DOHH2 (cell line): Measurements from ENCODE around the gene CDKAL1.

ENCODE experiments used
- H3F3A ChIP-seq: fragments of 200-600 bp; sonication (generic), shearing (Covaris generic); 2 replicates; pipeline ENCODE4 v1.6.0; 2016; ENCODE audit warnings: antibody characterized with exemption, mild to moderate bottlenecking; ENCODE audit not compliant: control insufficient read depth, insufficient read depth
- H3K27ac ChIP-seq: fragments of 200-600 bp; sonication (generic); 2 replicates; pipeline ENCODE4 v1.5.1; 2014; ENCODE audit warnings: low read depth, mild to moderate bottlenecking, low read length, moderate library complexity
- H3K27me3 ChIP-seq: fragments of 200-600 bp; sonication (generic); 2 replicates; pipeline ENCODE4 v1.6.1; 2014; ENCODE audit warnings: mild to moderate bottlenecking, low read length, mixed read lengths; ENCODE audit not compliant: control insufficient read depth
- H3K36me3 ChIP-seq: fragments of 200-600 bp; sonication (generic); 2 replicates; pipeline ENCODE4 v1.6.1; 2014; ENCODE audit warnings: mild to moderate bottlenecking, low read length, moderate library complexity, mixed read lengths; ENCODE audit not compliant: control insufficient read depth
- H3K4me1 ChIP-seq: fragments of 200-600 bp; sonication (generic); 2 replicates; pipeline ENCODE4 v1.6.1; 2014; ENCODE audit warnings: mild to moderate bottlenecking, low read length, mixed read lengths; ENCODE audit not compliant: control insufficient read depth
- H3K4me2 ChIP-seq: fragments of 200-600 bp; sonication (generic); 2 replicates; pipeline ENCODE4 v1.6.0; 2014; ENCODE audit warnings: mild to moderate bottlenecking, low read length, moderate library complexity
- H3K4me3 ChIP-seq: fragments of 200-600 bp; sonication (generic); 2 replicates; pipeline ENCODE4 v1.5.1; 2014; ENCODE audit warnings: mild to moderate bottlenecking, low read length, mixed read lengths
- H3K79me2 ChIP-seq: fragments of 200-600 bp; sonication (generic); 2 replicates; pipeline ENCODE4 v1.6.1; 2014; ENCODE audit warnings: mild to moderate bottlenecking, low read length, mixed read lengths; ENCODE audit not compliant: control insufficient read depth
- H3K9me2 ChIP-seq: fragments of 200-600 bp; sonication (generic); replicated peaks from 2 replicates; pipeline ENCODE4 v1.6.1; 2014; ENCODE audit warnings: mild to moderate bottlenecking, low read length, mixed read lengths; ENCODE audit not compliant: control insufficient read depth
- H3K9me3 ChIP-seq: fragments of 200-600 bp; sonication (generic); 2 replicates; pipeline ENCODE4 v1.6.1; 2014; ENCODE audit warnings: antibody characterized with exemption, low read length, mixed read lengths; ENCODE audit not compliant: control insufficient read depth, insufficient read depth
- H4K20me1 ChIP-seq: fragments of 200-600 bp; sonication (generic); 2 replicates; pipeline ENCODE4 v1.6.0; 2014; ENCODE audit warnings: low read depth, mild to moderate bottlenecking, antibody characterized with exemption, low read length, moderate library complexity; ENCODE audit not compliant: control insufficient read depth, insufficient read depth
- CTCF ChIP-seq: fragments of 200-600 bp; sonication (generic); IDR thresholded peaks from one replicate; pipeline ENCODE4 v1.5.1; 2014; ENCODE audit warnings: antibody characterized with exemption, mild to moderate bottlenecking, low read depth, low read length; ENCODE audit not compliant: poor library complexity, severe bottlenecking
- EZH2phosphoT487 ChIP-seq: fragments of 200-600 bp; sonication (generic); IDR thresholded peaks from 2 replicates; pipeline ENCODE4 v1.6.1; 2017; ENCODE audit warnings: borderline replicate concordance, mild to moderate bottlenecking, antibody characterized with exemption, low read length, moderate library complexity, mixed read lengths

The CDKAL1 gene

GRCh38 chr6:21080221-21080620 is 546.0 kb downstream of the CDKAL1 start:
- H3K4me2 ChIP-seq = no peak overlapping the region
- no peaks in the 10 kb centered on the region for H3K9me3 ChIP-seq
- no peak overlapping the region for H3K4me3 ChIP-seq
- H3K27me3 ChIP-seq = no peaks in the 10 kb centered on the region
- no peak overlapping the region for H3K27ac ChIP-seq
- H3K79me2 ChIP-seq = no peaks in the 10 kb centered on the region
- H4K20me1 ChIP-seq = no peaks in the 10 kb centered on the region
- H3K4me1 ChIP-seq = no peaks in the 10 kb centered on the region
- H3K36me3 ChIP-seq = no peaks in the 10 kb centered on the region
- H3F3A ChIP-seq = no peaks in the 10 kb centered on the region
- TF ChIP-seq CTCF = no peak
- TF ChIP-seq EZH2phosphoT487 = no peak
- H3K9me2 ChIP-seq = no peaks in the 10 kb centered on the region

GRCh38 chr6:21082091-21082490 is 547.8 kb downstream of the CDKAL1 start:
- Histone ChIP-seq H3K4me3 (no peak overlapping the region), H3K27ac (no peak overlapping the region), H3K4me1 (no peaks in the 10 kb centered on the region), H3K4me2 (no peak overlapping the region), H3K9me3 (no peaks in the 10 kb centered on the region), H3K27me3 (no peaks in the 10 kb centered on the region), H3K79me2 (no peaks in the 10 kb centered on the region), H4K20me1 (no peaks in the 10 kb centered on the region), H3F3A (no peaks in the 10 kb centered on the region), H3K9me2 (no peaks in the 10 kb centered on the region), H3K36me3 (no peaks in the 10 kb centered on the region)
- no peak for TF ChIP-seq EZH2phosphoT487
- no peak for TF ChIP-seq CTCF

GRCh38 chr6:21083708-21084107 is 549.5 kb downstream of the CDKAL1 start:
- Histone ChIP-seq H3K4me3 (no peak overlapping the region), H4K20me1 (no peaks in the 10 kb centered on the region), H3K9me2 (no peaks in the 10 kb centered on the region), H3K79me2 (no peaks in the 10 kb centered on the region), H3K27me3 (no peaks in the 10 kb centered on the region), H3K9me3 (no peaks in the 10 kb centered on the region), H3F3A (no peaks in the 10 kb centered on the region), H3K4me2 (no peak overlapping the region), H3K36me3 (no peaks in the 10 kb centered on the region), H3K4me1 (no peaks in the 10 kb centered on the region), H3K27ac (no peak overlapping the region)
- TF ChIP-seq EZH2phosphoT487 (no peak), CTCF (no peak)

- TF ChIP-seq CTCF (no peak), EZH2phosphoT487 (no peak)
- no peaks in the 10 kb centered on the region for H3F3A ChIP-seq
- H3K27ac ChIP-seq = no peak overlapping the region
- H3K4me1 ChIP-seq = no peaks in the 10 kb centered on the region
- H3K9me2 ChIP-seq = no peaks in the 10 kb centered on the region
- no peaks in the 10 kb centered on the region for H3K27me3 ChIP-seq
- H4K20me1 ChIP-seq = no peaks in the 10 kb centered on the region
- no peaks in the 10 kb centered on the region for H3K36me3 ChIP-seq
- no peak overlapping the region for H3K4me3 ChIP-seq
- no peaks in the 10 kb centered on the region for H3K9me3 ChIP-seq
- no peaks in the 10 kb centered on the region for H3K79me2 ChIP-seq
- H3K4me2 ChIP-seq = no peak overlapping the region
Measured at GRCh38 chr6:21084656-21085055, 550.4 kb downstream of the CDKAL1 start.
